WTC11 (cell line): Measurements from ENCODE around the gene CETP. TPM values are rescaled to one million over a fixed set of nuclear protein-coding genes. Genes with fewer than 3 reads are reported as not detected.

Experiments used
- ATAC-seq: fragments of 200-7000 bp; cut with Tn5 transposase; 2 replicates; pipeline ENCODE4 v1.10.0; 2021; ENCODE audit warnings: mild to moderate bottlenecking, moderate library complexity
- CTCF ChIA-PET: fragments of 300-600 bp; sonication (Branson Sonifier 250); formaldehyde crosslinking; loops from one replicate; lab custom pipeline; 2021; ENCODE audit warnings: antibody characterized with exemption; lab: Charles Lee
- POLR2A ChIA-PET: fragments of 350-600 bp; sonication (Branson Sonifier 250); formaldehyde crosslinking; loops from one replicate; lab custom pipeline; 2021; ENCODE audit warnings: antibody characterized with exemption; lab: Charles Lee
- DNase-seq: peaks from one replicate; pipeline ENCODE4 v3.0.0; 2021; ENCODE audit warnings: low spot score
- H3K27ac Mint-ChIP-seq: 2 replicates; pipeline ENCODE4 v1.8.0; 2021; ENCODE audit warnings: mixed read lengths
- H3K27me3 Mint-ChIP-seq: 2 replicates; pipeline ENCODE4 v1.8.0; 2021; ENCODE audit warnings: low read depth, mild to moderate bottlenecking, moderate library complexity, mixed read lengths
- H3K36me3 Mint-ChIP-seq: 2 replicates; pipeline ENCODE4 v1.8.0; 2021; ENCODE audit warnings: mixed read lengths
- H3K4me1 Mint-ChIP-seq: 2 replicates; pipeline ENCODE4 v1.8.0; 2022; ENCODE audit warnings: mixed read lengths
- H3K4me3 Mint-ChIP-seq: 2 replicates; pipeline ENCODE4 v1.8.0; 2021; ENCODE audit warnings: mild to moderate bottlenecking, moderate library complexity, mixed read lengths
- H3K9me3 Mint-ChIP-seq: 2 replicates; pipeline ENCODE4 v1.8.0; 2021; ENCODE audit warnings: mixed read lengths
- AR ChIP-seq: fragments of 250-450 bp; sonication (Bioruptor Pico); IDR thresholded peaks from 2 replicates; pipeline ENCODE4 v1.9.0; 2021; ENCODE audit warnings: mild to moderate bottlenecking
- ATF3 ChIP-seq: sonication (generic); formaldehyde crosslinking; conservative IDR thresholded peaks from 2 replicates; pipeline ENCODE4 v1.8.1; 2022; ENCODE audit warnings: mild to moderate bottlenecking, missing genetic modification reagents
- CBFB ChIP-seq: sonication (generic); formaldehyde crosslinking; IDR thresholded peaks from 2 replicates; pipeline ENCODE4 v1.8.1; 2022; ENCODE audit warnings: mild to moderate bottlenecking, low read depth, missing genetic modification reagents
- CREB1 ChIP-seq: sonication (generic); formaldehyde crosslinking; IDR thresholded peaks from 2 replicates; pipeline ENCODE4 v1.8.0; 2023; ENCODE audit warnings: mild to moderate bottlenecking, missing genetic modification reagents
- ERG ChIP-seq: fragments of 250-450 bp; sonication (Bioruptor Pico); IDR thresholded peaks from 2 replicates; pipeline ENCODE4 v1.8.0; 2021; ENCODE audit warnings: mild to moderate bottlenecking
- ETV6 ChIP-seq: sonication (generic); formaldehyde crosslinking; IDR thresholded peaks from 2 replicates; pipeline ENCODE4 v1.8.1; 2022; ENCODE audit warnings: mild to moderate bottlenecking, missing genetic modification reagents
- FOXK1 ChIP-seq: sonication (generic); formaldehyde crosslinking; IDR thresholded peaks from 2 replicates; pipeline ENCODE4 v1.8.0; 2022; ENCODE audit warnings: mild to moderate bottlenecking, moderate library complexity, missing genetic modification reagents
- GRHL2 ChIP-seq: fragments of 250-450 bp; sonication (Bioruptor Pico); IDR thresholded peaks from 2 replicates; pipeline ENCODE4 v1.8.0; 2022; ENCODE audit warnings: mild to moderate bottlenecking, moderate library complexity; ENCODE audit not compliant: insufficient replicate concordance, severe bottlenecking
- HMGXB4 ChIP-seq: sonication (generic); formaldehyde crosslinking; IDR thresholded peaks from 2 replicates; pipeline ENCODE4 v1.8.1; 2023; ENCODE audit warnings: mild to moderate bottlenecking, moderate library complexity, missing genetic modification reagents
- JUN ChIP-seq: sonication (generic); formaldehyde crosslinking; IDR thresholded peaks from 2 replicates; pipeline ENCODE4 v1.8.0; 2023; ENCODE audit warnings: mild to moderate bottlenecking, missing genetic modification reagents
- MAX ChIP-seq: sonication (generic); formaldehyde crosslinking; IDR thresholded peaks from 2 replicates; pipeline ENCODE4 v1.8.0; 2022; ENCODE audit warnings: mild to moderate bottlenecking, missing genetic modification reagents
- NR3C1 ChIP-seq: sonication (generic); formaldehyde crosslinking; conservative IDR thresholded peaks from 2 replicates; pipeline ENCODE4 v1.8.1; 2023; ENCODE audit warnings: low read depth, mild to moderate bottlenecking, missing genetic modification reagents
- OVOL2 ChIP-seq: fragments of 250-450 bp; sonication (Bioruptor Pico); IDR thresholded peaks from 2 replicates; pipeline ENCODE4 v1.9.0; 2021; ENCODE audit warnings: mild to moderate bottlenecking, borderline replicate concordance
- RORB ChIP-seq: fragments of 250-450 bp; sonication (Bioruptor Pico); IDR thresholded peaks from 2 replicates; pipeline ENCODE4 v1.9.0; 2021; ENCODE audit warnings: mild to moderate bottlenecking
- SOX15 ChIP-seq: fragments of 250-450 bp; sonication (Bioruptor Pico); IDR thresholded peaks from 2 replicates; pipeline ENCODE4 v1.9.0; 2021; ENCODE audit warnings: mild to moderate bottlenecking
- TCF7 ChIP-seq: sonication (generic); formaldehyde crosslinking; IDR thresholded peaks from 2 replicates; pipeline ENCODE4 v1.8.0; 2022; ENCODE audit warnings: mild to moderate bottlenecking, low read depth, missing genetic modification reagents, moderate library complexity
- TP53 ChIP-seq: sonication (generic); formaldehyde crosslinking; IDR thresholded peaks from 2 replicates; pipeline ENCODE4 v1.8.1; 2023; ENCODE audit warnings: mild to moderate bottlenecking, missing genetic modification reagents
- USF2 ChIP-seq: sonication (generic); formaldehyde crosslinking; IDR thresholded peaks from 2 replicates; pipeline ENCODE4 v1.8.1; 2023; ENCODE audit warnings: mild to moderate bottlenecking, missing genetic modification reagents, moderate library complexity
- ZMAT4 ChIP-seq: fragments of 250-450 bp; sonication (Bioruptor Pico); IDR thresholded peaks from 2 replicates; pipeline ENCODE4 v1.9.0; 2021; ENCODE audit warnings: mild to moderate bottlenecking
- ZNF138 ChIP-seq: sonication (generic); formaldehyde crosslinking; conservative IDR thresholded peaks from 2 replicates; pipeline ENCODE4 v1.8.1; 2022; ENCODE audit warnings: mild to moderate bottlenecking, moderate library complexity, missing genetic modification reagents
- ZNF512 ChIP-seq: sonication (generic); formaldehyde crosslinking; IDR thresholded peaks from 2 replicates; pipeline ENCODE4 v1.8.1; 2022; ENCODE audit warnings: missing genetic modification reagents, borderline replicate concordance
- ZSCAN18 ChIP-seq: fragments of 250-450 bp; sonication (Bioruptor Pico); IDR thresholded peaks from 2 replicates; pipeline ENCODE4 v2.1.2; 2022; ENCODE audit warnings: mild to moderate bottlenecking, moderate library complexity
- total RNA-seq: library from RNA; stranded (reverse); gene quantifications from 3 replicates; pipeline ENCODE4 v1.2.3, GENCODE V29; 2021

The CETP gene
- total RNA-seq, 1 experiment from 2014 or later: not detected

GRCh38 chr16:57020651-57021050 lies 58.9 kb downstream of the CETP start (continued):
- no peak for TF ChIP-seq OVOL2 (CRISPR knock-in tag)
- TF ChIP-seq SOX15: no peak
- no peak for TF ChIP-seq JUN
- no peak for TF ChIP-seq HMGXB4 (CRISPR knock-in tag)
- no peak for TF ChIP-seq AR (CRISPR knock-in tag)
- TF ChIP-seq GRHL2 (CRISPR knock-in tag): no peak
- no peak for TF ChIP-seq ETV6 (CRISPR knock-in tag)
- no peak for TF ChIP-seq ZSCAN18 (CRISPR knock-in tag)
- no peak for TF ChIP-seq CREB1 (CRISPR knock-in tag)
- no peak for TF ChIP-seq ATF3 (CRISPR knock-in tag)
- TF ChIP-seq, all 79 proteins: peak for 0

- Mint-ChIP-seq H3K36me3 (no peaks in the 10 kb centered on the region), H3K27ac (no peak overlapping the region), H3K4me3 (no peak overlapping the region), H3K27me3 (no peaks in the 10 kb centered on the region; the same call in 1 of the 2 replicates), H3K9me3 (0 out of 2 replicates have a peak, but pooled peaks cover 4% of the 10 kb centered on the region), H3K4me1 (no peaks in the 10 kb centered on the region)
- ATAC-seq (no peak), DNase-seq (no peak)
- POLR2A ChIA-PET: no interaction called here
- CTCF ChIA-PET: interaction anchor here (1.1 kb wide), 1 partner anchor 71 kb away, joined by 4 read pairs; the partner anchor contains the start of gene CPNE2
- TF ChIP-seq ZNF138 (CRISPR knock-in tag) (no peak), NR3C1 (CRISPR knock-in tag) (no peak), FOXK1 (CRISPR knock-in tag) (no peak), RORB (CRISPR knock-in tag) (no peak), CBFB (CRISPR knock-in tag) (no peak), ATF3 (CRISPR knock-in tag) (no peak)
Observed at GRCh38 chr16:57021757-57022156, 60.0 kb downstream of the CETP start.

- H3K27ac Mint-ChIP-seq: no peak overlapping the region
- H3K4me1 Mint-ChIP-seq: no peaks in the 10 kb centered on the region
- POLR2A ChIA-PET: no interaction called here
- H3K9me3 Mint-ChIP-seq: peaks cover 4% of the 10 kb centered on the region; the same call in 1 of the 2 replicates
- no peaks in the 10 kb centered on the region for H3K36me3 Mint-ChIP-seq
- ATAC-seq (no peak), DNase-seq (no peak)
- H3K27me3 Mint-ChIP-seq: no peaks in the 10 kb centered on the region; the same call in 1 of the 2 replicates
- CTCF ChIA-PET: interaction anchor here (1.1 to 1.6 kb wide), 2 partner anchors 23 to 70 kb away, joined by 4 read pairs; partner anchors contain the start of gene CPNE2
- no peak overlapping the region for H3K4me3 Mint-ChIP-seq
- TF ChIP-seq USF2 (CRISPR knock-in tag) (no peak), MAX (no peak), TP53 (CRISPR knock-in tag) (no peak), NR3C1 (CRISPR knock-in tag) (no peak), TCF7 (no peak), FOXK1 (CRISPR knock-in tag) (no peak), ERG (no peak), ZMAT4 (CRISPR knock-in tag) (no peak), ZNF512 (CRISPR knock-in tag) (no peak)
Observed at GRCh38 chr16:57022445-57022844, 60.7 kb downstream of the CETP start.
